Suprapubic skin (tissue), 4 donors: ENCODE data around the gene SLC2A8. TPM values are rescaled to one million over a fixed set of nuclear protein-coding genes. Genes with fewer than 3 reads are reported as not detected.

Experiments used
- DNase-seq, 2 donors: peaks; one replicate each; pipeline ENCODE4 v3.0.0-alpha.2; 2019; ENCODE audit warnings: low spot score in 2 of 2
- H3K27ac ChIP-seq: fragments of 200-600 bp; sonication (generic); one replicate; pipeline ENCODE4 v1.5.1; 2019
- H3K27me3 ChIP-seq: fragments of 200-600 bp; sonication (generic); one replicate; pipeline ENCODE4 v1.5.1; 2019
- H3K36me3 ChIP-seq: fragments of 200-600 bp; sonication (generic); one replicate; pipeline ENCODE4 v1.5.1; 2019
- H3K4me1 ChIP-seq: fragments of 200-600 bp; sonication (generic); one replicate; pipeline ENCODE4 v1.5.1; 2019
- H3K4me3 ChIP-seq: fragments of 200-600 bp; sonication (generic); one replicate; pipeline ENCODE4 v1.5.1; 2019; ENCODE audit warnings: mild to moderate bottlenecking
- H3K9me3 ChIP-seq: fragments of 200-600 bp; sonication (generic); one replicate; pipeline ENCODE4 v1.5.1; 2019
- EP300 ChIP-seq: sonication (generic); formaldehyde crosslinking; IDR thresholded peaks from one replicate; pipeline ENCODE4 v1.6.1; 2017; ENCODE audit warnings: antibody characterized with exemption
- POLR2A ChIP-seq, 2 donors: fragments of 450-650 bp; IDR thresholded peaks; one replicate each; pipeline ENCODE4 v1.6.1; 2017; ENCODE audit warnings: antibody characterized with exemption in 2 of 2, mild to moderate bottlenecking in 2 of 2, moderate library complexity in 2 of 2
- POLR2AphosphoS5 ChIP-seq, 3 donors: sonication (generic); formaldehyde crosslinking; IDR thresholded peaks; one replicate each; pipeline ENCODE4 v1.6.1; 2017; ENCODE audit warnings: antibody characterized with exemption in 3 of 3
- WGBS: methylation state at CpG from one replicate; pipeline ENCODE4 v1.1.5; 2018; 5-methylcytosine and 5-hydroxymethylcytosine counted together
- total RNA-seq, 4 donors: library from RNA; depleted of rRNA; stranded (reverse); fragments of >200 nt; gene quantifications; one replicate each; pipeline ENCODE4 v1.1.0, GENCODE V29; 2016
- TF ChIP-seq, protein P1 (sequence below), 2 donors: fragments of 200-600 bp in 1 of 2; fragments of 450-650 bp in 1 of 2; sonication (generic) in 1 of 2; IDR thresholded peaks; one replicate each; pipeline ENCODE4 v1.5.1; 2016 to 2019; ENCODE audit warnings: antibody characterized with exemption in 2 of 2, mild to moderate bottlenecking in 1 of 2, moderate library complexity in 1 of 2

The SLC2A8 gene
- total RNA-seq, 4 donors from 2014 or later = 17.2 to 26.0 (median 21.4) TPM

DNA sequence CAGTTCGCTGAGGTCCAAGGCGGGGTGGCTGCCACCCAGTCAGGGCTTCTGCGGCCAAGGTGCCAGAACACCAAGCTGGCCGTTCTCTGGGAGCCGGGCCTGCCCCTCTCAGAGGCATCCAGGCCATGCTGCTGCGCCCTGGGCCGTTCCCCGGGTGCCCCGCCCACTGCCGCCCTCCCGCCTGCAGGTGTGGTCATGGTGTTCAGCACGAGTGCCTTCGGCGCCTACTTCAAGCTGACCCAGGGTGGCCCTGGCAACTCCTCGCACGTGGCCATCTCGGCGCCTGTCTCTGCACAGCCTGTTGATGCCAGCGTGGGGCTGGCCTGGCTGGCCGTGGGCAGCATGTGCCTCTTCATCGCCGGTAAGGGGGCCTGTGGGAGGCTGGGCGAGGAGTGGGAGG, 7.7 kb downstream of the SLC2A8 start:
- H3K9me3 ChIP-seq = no peaks in the 10 kb centered on the region
- H3K27me3 ChIP-seq = no peaks in the 10 kb centered on the region
- H3K27ac ChIP-seq = no peak overlapping the region
- TF ChIP-seq POLR2AphosphoS5 (IDR thresholded peaks at IDR 0.05) (no peak), EP300 (no peak), POLR2A (IDR thresholded peaks at IDR 0.05) (no peak)
- TF ChIP-seq, protein P1, sequence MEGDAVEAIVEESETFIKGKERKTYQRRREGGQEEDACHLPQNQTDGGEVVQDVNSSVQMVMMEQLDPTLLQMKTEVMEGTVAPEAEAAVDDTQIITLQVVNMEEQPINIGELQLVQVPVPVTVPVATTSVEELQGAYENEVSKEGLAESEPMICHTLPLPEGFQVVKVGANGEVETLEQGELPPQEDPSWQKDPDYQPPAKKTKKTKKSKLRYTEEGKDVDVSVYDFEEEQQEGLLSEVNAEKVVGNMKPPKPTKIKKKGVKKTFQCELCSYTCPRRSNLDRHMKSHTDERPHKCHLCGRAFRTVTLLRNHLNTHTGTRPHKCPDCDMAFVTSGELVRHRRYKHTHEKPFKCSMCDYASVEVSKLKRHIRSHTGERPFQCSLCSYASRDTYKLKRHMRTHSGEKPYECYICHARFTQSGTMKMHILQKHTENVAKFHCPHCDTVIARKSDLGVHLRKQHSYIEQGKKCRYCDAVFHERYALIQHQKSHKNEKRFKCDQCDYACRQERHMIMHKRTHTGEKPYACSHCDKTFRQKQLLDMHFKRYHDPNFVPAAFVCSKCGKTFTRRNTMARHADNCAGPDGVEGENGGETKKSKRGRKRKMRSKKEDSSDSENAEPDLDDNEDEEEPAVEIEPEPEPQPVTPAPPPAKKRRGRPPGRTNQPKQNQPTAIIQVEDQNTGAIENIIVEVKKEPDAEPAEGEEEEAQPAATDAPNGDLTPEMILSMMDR (IDR thresholded peaks at IDR 0.05) = no peak
- no peaks in the 10 kb centered on the region for H3K4me1 ChIP-seq
- DNase-seq = no peak
- 96% methylated on average over 5 of the region's 23 CpGs for WGBS
- peaks cover 47% of the 10 kb centered on the region for H3K36me3 ChIP-seq
- no peak overlapping the region for H3K4me3 ChIP-seq

- no peak overlapping the region for H3K27ac ChIP-seq
- peaks cover 44% of the 10 kb centered on the region for H3K36me3 ChIP-seq
- no peak for TF ChIP-seq EP300
- no peak for TF ChIP-seq POLR2A (IDR thresholded peaks at IDR 0.05)
- TF ChIP-seq POLR2AphosphoS5 (IDR thresholded peaks at IDR 0.05) = no peak
- TF ChIP-seq, protein P1 (IDR thresholded peaks at IDR 0.05) = no peak
- no peaks in the 10 kb centered on the region for H3K27me3 ChIP-seq
- WGBS = 95% methylated on average over 18 of the region's 20 CpGs
- no peak for DNase-seq
- no peak overlapping the region for H3K4me3 ChIP-seq
- H3K9me3 ChIP-seq = no peaks in the 10 kb centered on the region
- no peaks in the 10 kb centered on the region for H3K4me1 ChIP-seq
These were observed 8.6 kb downstream of the SLC2A8 start for GRCh38 chr9:127405344-127406125.

DNA sequence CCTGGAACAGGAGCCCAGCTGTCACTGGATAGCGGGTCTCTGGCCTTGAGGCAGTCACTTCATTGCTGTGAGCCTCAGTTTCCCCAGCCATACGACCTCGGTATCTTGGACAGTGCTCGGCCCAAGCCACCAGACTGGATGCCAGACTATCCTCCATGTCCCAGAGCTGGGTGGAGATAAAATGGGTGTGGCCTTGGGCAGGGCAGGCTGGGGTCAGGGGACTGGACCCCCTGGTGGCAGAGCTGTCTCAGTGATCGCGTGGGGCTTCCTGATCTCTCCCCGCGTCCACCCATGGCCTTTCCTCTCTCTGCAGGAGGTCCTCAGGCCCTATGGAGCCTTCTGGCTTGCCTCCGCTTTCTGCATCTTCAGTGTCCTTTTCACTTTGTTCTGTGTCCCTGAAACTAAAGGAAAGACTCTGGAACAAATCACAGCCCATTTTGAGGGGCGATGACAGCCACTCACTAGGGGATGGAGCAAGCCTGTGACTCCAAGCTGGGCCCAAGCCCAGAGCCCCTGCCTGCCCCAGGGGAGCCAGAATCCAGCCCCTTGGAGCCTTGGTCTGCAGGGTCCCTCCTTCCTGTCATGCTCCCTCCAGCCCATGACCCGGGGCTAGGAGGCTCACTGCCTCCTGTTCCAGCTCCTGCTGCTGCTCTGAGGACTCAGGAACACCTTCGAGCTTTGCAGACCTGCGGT, 10.0 kb downstream of the SLC2A8 start:
- Histone ChIP-seq H3K36me3 (peaks cover 40% of the 10 kb centered on the region), H3K9me3 (no peaks in the 10 kb centered on the region), H3K4me1 (peaks cover 6% of the 10 kb centered on the region), H3K4me3 (no peak overlapping the region), H3K27ac (no peak overlapping the region), H3K27me3 (no peaks in the 10 kb centered on the region)
- DNase-seq = no peak
- no peak for TF ChIP-seq EP300
- no peak for TF ChIP-seq POLR2A (IDR thresholded peaks at IDR 0.05)
- TF ChIP-seq POLR2AphosphoS5 (IDR thresholded peaks at IDR 0.05) = no peak
- TF ChIP-seq, protein P1 (IDR thresholded peaks at IDR 0.05) = no peak
- WGBS = 90% methylated on average over 13 of the region's 13 CpGs

- no peak for DNase-seq
- no peaks in the 10 kb centered on the region for H3K9me3 ChIP-seq
- peaks cover 6% of the 10 kb centered on the region for H3K4me1 ChIP-seq
- H3K27me3 ChIP-seq = no peaks in the 10 kb centered on the region
- H3K36me3 ChIP-seq = peaks cover 35% of the 10 kb centered on the region
- 77% methylated on average over 6 of the region's 6 CpGs for WGBS
- H3K4me3 ChIP-seq = no peak overlapping the region
- no peak overlapping the region for H3K27ac ChIP-seq
- TF ChIP-seq EP300 = no peak
- TF ChIP-seq POLR2AphosphoS5 (IDR thresholded peaks at IDR 0.05) = no peak
- TF ChIP-seq, protein P1 (IDR thresholded peaks at IDR 0.05) = no peak
- TF ChIP-seq POLR2A (IDR thresholded peaks at IDR 0.05) = no peak
These were observed 10.5 kb downstream of the SLC2A8 start for GRCh38 chr9:127407492-127407843.

- no peak overlapping the region for H3K27ac ChIP-seq
- TF ChIP-seq POLR2AphosphoS5 (IDR thresholded peaks at IDR 0.05) (no peak), POLR2A (IDR thresholded peaks at IDR 0.05) (no peak), EP300 (no peak)
- TF ChIP-seq, protein P1 (IDR thresholded peaks at IDR 0.05) = no peak
- WGBS = 80% methylated on average over 4 of the region's 4 CpGs
- no peak for DNase-seq
- H3K36me3 ChIP-seq = peaks cover 6% of the 10 kb centered on the region
- peaks cover 6% of the 10 kb centered on the region for H3K4me1 ChIP-seq
- H3K9me3 ChIP-seq = no peaks in the 10 kb centered on the region
- no peak overlapping the region for H3K4me3 ChIP-seq
- no peaks in the 10 kb centered on the region for H3K27me3 ChIP-seq
These were observed 14.2 kb downstream of the SLC2A8 start for GRCh38 chr9:127411122-127411521.
